PC-9 (cell line): ENCODE data around the gene KRTAP10-10.

Experiments used
- EZH2 ChIP-seq: fragments of 200-600 bp; sonication (generic); IDR thresholded peaks from 2 replicates; pipeline ENCODE4 v1.8.0; 2017; ENCODE audit warnings: antibody characterized with exemption, low read depth
- TF ChIP-seq, protein P1 (sequence below): fragments of 200-600 bp; sonication (generic); conservative IDR thresholded peaks from 2 replicates; pipeline ENCODE4 v1.6.1; 2017; ENCODE audit warnings: mixed run types, antibody characterized with exemption, mild to moderate bottlenecking, moderate library complexity

DNA sequence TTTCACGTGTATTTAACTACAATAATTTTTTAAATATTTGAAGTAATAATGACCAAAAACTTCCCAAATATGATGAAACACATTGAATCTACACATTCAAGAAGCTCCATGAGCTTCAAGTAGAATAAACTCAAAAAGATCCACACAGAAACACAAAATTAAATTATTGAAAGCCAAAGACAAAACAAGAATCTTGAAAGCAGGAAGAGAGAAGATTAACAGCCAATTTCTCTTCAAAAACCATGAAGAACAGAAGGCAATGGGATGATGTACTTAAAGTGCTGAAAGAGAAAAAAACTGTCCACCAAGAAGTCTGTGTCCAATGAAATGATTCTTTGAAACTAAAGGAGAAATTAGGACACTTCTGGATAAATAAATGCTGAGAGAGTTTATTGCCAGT lies 5.1 kb upstream of the KRTAP10-10 start:
- no peak for TF ChIP-seq EZH2
- TF ChIP-seq, protein P1, sequence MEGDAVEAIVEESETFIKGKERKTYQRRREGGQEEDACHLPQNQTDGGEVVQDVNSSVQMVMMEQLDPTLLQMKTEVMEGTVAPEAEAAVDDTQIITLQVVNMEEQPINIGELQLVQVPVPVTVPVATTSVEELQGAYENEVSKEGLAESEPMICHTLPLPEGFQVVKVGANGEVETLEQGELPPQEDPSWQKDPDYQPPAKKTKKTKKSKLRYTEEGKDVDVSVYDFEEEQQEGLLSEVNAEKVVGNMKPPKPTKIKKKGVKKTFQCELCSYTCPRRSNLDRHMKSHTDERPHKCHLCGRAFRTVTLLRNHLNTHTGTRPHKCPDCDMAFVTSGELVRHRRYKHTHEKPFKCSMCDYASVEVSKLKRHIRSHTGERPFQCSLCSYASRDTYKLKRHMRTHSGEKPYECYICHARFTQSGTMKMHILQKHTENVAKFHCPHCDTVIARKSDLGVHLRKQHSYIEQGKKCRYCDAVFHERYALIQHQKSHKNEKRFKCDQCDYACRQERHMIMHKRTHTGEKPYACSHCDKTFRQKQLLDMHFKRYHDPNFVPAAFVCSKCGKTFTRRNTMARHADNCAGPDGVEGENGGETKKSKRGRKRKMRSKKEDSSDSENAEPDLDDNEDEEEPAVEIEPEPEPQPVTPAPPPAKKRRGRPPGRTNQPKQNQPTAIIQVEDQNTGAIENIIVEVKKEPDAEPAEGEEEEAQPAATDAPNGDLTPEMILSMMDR = no peak
